Osteocyte (in vitro differentiated cells): ENCODE results near the gene OR51L1. TPM values are rescaled to one million over a fixed set of nuclear protein-coding genes. Genes with fewer than 3 reads are reported as not detected.
"Not testable (repeated sequence)": the region's sequence is repeated elsewhere in the genome, so short reads cannot be mapped to it uniquely, and the experiment has no call there.

Experiments
- DNase-seq: peaks from one replicate; pipeline ENCODE4 v3.0.0; 2021; ENCODE audit warnings: mixed read lengths; ENCODE audit not compliant: unreplicated experiment; ENCODE audit errors: extremely low spot score
- H3K27ac Mint-ChIP-seq: one replicate; pipeline ENCODE4 v1.8.0; 2021; ENCODE audit warnings: mild to moderate bottlenecking, mixed read lengths; ENCODE audit not compliant: unreplicated experiment
- H3K27me3 Mint-ChIP-seq: one replicate; pipeline ENCODE4 v1.8.0; 2021; ENCODE audit warnings: mixed read lengths; ENCODE audit not compliant: unreplicated experiment
- H3K36me3 Mint-ChIP-seq: one replicate; pipeline ENCODE4 v1.8.0; 2021; ENCODE audit warnings: mixed read lengths; ENCODE audit not compliant: unreplicated experiment
- H3K4me1 Mint-ChIP-seq: one replicate; pipeline ENCODE4 v1.8.0; 2021; ENCODE audit warnings: mixed read lengths; ENCODE audit not compliant: unreplicated experiment
- H3K4me3 Mint-ChIP-seq: one replicate; pipeline ENCODE4 v1.8.0; 2021; ENCODE audit warnings: mild to moderate bottlenecking, moderate library complexity, mixed read lengths; ENCODE audit not compliant: unreplicated experiment
- H3K9me3 Mint-ChIP-seq: one replicate; pipeline ENCODE4 v1.8.0; 2021; ENCODE audit warnings: mixed read lengths; ENCODE audit not compliant: unreplicated experiment
- CTCF ChIP-seq: fragments of 200-600 bp; sonication (generic); IDR thresholded peaks from 2 replicates; pipeline ENCODE4 v1.5.0; 2021; ENCODE audit warnings: antibody characterized with exemption, mild to moderate bottlenecking, moderate library complexity
- long read RNA-seq: library from polyadenylated mRNA; unstranded; transcript quantifications from one replicate; pipeline ENCODE4 v2.0.0, GENCODE V29; 2021
- total RNA-seq: library from RNA; stranded (reverse); gene quantifications from 2 replicates; pipeline ENCODE4 v1.2.1, GENCODE V29; 2021

The OR51L1 gene
- total RNA-seq, result not detected in 2 replicates
- long read RNA-seq, result 0 reads

GRCh38 chr11:4994551-4994950, at the start of gene OR51L1:
OR51L1 (plus strand) TSS chr11:4994851; CDS start chr11:4998983, 4,132 bp downstream.
- TF ChIP-seq CTCF, result no peak
- H3K27me3 Mint-ChIP-seq, result peaks cover 13% of the 10 kb centered on the region
- no peak within 1 kb of the TSS for H3K4me3 Mint-ChIP-seq
- H3K4me1 Mint-ChIP-seq, result no peaks in the 10 kb centered on the region
- H3K9me3 Mint-ChIP-seq, result no peaks in the 10 kb centered on the region
- no peak within 1 kb of the TSS for H3K27ac Mint-ChIP-seq
- DNase-seq, result no peak
- no peaks in the 10 kb centered on the region for H3K36me3 Mint-ChIP-seq

- Mint-ChIP-seq H3K27ac (no peak within 1 kb of the TSS), H3K9me3 (no peaks in the 10 kb centered on the region), H3K4me1 (no peaks in the 10 kb centered on the region), H3K4me3 (no peak within 1 kb of the TSS), H3K27me3 (peaks cover 3% of the 10 kb centered on the region), H3K36me3 (no peaks in the 10 kb centered on the region)
- DNase-seq, result no peak
- no peak for TF ChIP-seq CTCF
Measured at GRCh38 chr11:4947505-4947904, 47.1 kb upstream of the OR51L1 start, which contains the start of gene OR51A4. OR51A4 (minus strand) TSS chr11:4947605; CDS start chr11:4947100, 505 bp downstream.

- not testable (repeated sequence) for H3K27me3 Mint-ChIP-seq, H3K27ac Mint-ChIP-seq, H3K4me1 Mint-ChIP-seq, H3K4me3 Mint-ChIP-seq, DNase-seq, H3K36me3 Mint-ChIP-seq, H3K9me3 Mint-ChIP-seq
Measured at GRCh38 chr11:4955613-4956012, 39.0 kb upstream of the OR51L1 start, which contains the start of gene OR51A2. OR51A2 (minus strand) TSS chr11:4955713; CDS start chr11:4955713, 0 bp downstream.

DNA sequence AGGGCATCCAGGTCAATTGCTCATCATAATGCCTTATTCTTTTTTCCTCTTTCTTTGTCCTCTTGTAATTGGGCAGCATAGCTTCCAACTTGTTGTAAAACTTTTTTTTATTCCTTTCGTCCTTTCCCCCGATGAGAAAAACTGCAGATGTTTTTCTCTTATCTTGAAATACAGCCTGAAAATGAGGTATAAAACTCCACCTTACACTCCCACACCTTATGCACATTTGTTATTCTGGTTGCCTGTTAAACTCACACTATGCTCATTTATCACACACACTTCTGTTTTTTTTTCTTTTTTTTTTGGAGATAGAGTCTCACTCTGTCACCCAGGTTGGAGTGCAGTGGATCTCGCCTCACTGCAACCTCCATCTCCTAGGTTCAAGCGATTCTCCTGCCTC, 37.3 kb upstream of the OR51L1 start:
- H3K9me3 Mint-ChIP-seq, result no peaks in the 10 kb centered on the region
- H3K36me3 Mint-ChIP-seq, result no peaks in the 10 kb centered on the region
- no peak overlapping the region for H3K4me3 Mint-ChIP-seq
- no peak overlapping the region for H3K27ac Mint-ChIP-seq
- DNase-seq, result no peak
- H3K4me1 Mint-ChIP-seq, result no peaks in the 10 kb centered on the region
- no peak for TF ChIP-seq CTCF
- H3K27me3 Mint-ChIP-seq, result peaks cover 2% of the 10 kb centered on the region

GRCh38 chr11:4960877-4961276, 33.8 kb upstream of the OR51L1 start:
- H3K9me3 Mint-ChIP-seq, result no peaks in the 10 kb centered on the region
- no peaks in the 10 kb centered on the region for H3K4me1 Mint-ChIP-seq
- H3K36me3 Mint-ChIP-seq, result no peaks in the 10 kb centered on the region
- no peak overlapping the region for H3K27ac Mint-ChIP-seq
- H3K27me3 Mint-ChIP-seq, result no peaks in the 10 kb centered on the region
- no peak overlapping the region for H3K4me3 Mint-ChIP-seq
- DNase-seq, result no peak
- no peak for TF ChIP-seq CTCF

GRCh38 chr11:4962816-4963215, 31.8 kb upstream of the OR51L1 start:
- Mint-ChIP-seq H3K4me1 (no peaks in the 10 kb centered on the region), H3K36me3 (no peaks in the 10 kb centered on the region), H3K4me3 (no peak overlapping the region), H3K9me3 (no peaks in the 10 kb centered on the region), H3K27ac (no peak overlapping the region), H3K27me3 (peaks cover 2% of the 10 kb centered on the region)
- TF ChIP-seq CTCF, result no peak
- no peak for DNase-seq
